ENCODE results near the gene TTN.
A peak's percentile ranks its signal among the peaks of the same experiment; 100 is the strongest.

TTN gene

DNA sequence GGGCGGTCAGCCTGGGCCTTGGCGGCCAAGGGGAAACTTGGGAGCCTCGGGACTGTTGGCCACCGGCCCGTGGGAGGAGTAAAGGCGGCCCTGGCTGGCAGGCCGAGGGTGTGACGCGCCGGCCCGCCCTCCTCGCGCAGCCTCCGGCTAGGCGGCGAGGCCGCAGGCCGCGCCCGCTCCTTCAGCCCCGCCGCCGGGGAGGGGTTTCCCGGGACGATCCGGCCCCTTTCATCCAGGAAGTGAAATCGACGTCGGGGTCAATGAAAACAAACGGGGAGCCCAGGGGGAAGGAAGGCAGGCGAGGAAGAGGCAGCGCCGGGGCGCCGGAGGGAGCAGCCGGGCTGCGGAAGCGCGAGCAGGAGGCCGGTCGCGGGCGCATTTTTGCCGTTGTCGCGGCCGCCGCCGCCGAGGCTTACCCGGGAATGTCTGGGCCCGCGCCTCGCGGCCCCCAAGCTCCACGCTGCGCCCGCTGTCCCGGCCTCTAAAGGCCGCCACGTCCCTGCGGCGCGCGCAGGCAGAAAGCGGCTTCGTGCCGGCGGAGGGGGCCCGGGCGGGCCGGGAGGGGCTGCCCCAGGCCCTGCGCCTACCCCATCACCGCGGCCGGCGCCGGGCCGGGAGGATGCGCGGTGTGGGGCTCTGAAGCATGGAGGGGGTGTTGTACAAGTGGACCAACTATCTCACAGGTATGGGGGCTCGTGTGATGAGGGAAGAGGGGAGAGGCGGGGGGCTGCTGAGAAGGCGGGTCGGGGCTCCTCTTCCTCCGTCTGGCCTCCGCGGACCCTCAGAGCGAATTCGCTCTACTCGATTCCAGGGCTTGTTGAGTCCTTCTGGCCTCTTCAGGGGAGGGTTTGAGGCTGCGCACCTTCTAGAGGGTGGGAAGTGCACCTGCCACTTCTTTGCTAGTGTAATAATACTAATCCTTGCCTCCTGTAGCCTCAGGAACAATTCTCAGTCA is 326.7 kb downstream of the TTN start, which contains the start of gene PLEKHA3:
Gene PLEKHA3 (plus strand): TSS at position 231 of the 955 bp plus-strand sequence. CDS start 413 bp downstream, at position 644.
- peak; percentile 94 for DNase-seq

DNA sequence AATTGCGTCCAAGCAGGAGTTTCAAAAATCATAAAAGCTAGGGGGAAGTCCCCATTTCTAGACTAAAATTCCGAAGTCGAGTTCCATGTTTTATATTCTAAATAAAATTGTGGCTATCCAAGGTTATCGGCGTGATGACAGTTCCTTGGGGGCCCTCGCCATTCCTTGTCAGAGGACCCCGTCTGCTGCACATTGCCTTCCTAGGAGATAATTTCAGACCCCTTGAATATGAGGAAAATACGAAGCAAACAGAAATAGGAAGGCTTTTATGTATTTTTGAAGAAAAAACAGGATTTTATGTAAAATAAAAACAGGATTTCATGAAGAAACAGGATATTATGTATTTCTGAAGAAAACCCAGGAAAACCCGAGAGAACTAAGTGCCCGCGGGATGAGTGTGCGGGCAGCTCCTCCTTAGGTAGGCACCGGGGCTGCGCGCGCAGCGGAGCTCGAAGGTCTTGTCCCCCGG is 327.4 kb downstream of the TTN start:
- no peak for DNase-seq

DNA sequence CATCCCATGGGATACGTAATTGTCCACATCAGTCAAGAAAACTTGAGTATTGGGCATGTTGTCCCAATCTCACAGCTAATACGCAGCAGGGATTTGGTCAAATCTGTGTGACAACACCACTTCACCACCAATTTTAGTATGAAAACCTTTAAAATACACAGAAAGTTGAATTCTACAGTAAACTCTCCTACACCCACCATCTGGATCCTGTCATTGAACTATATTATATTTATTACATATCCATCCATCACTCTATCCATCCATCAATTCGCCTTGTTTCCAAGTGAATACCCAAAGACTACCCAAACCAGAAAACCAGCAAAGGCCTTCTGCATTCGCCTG is 328.0 kb downstream of the TTN start:
- no peak for DNase-seq

DNA sequence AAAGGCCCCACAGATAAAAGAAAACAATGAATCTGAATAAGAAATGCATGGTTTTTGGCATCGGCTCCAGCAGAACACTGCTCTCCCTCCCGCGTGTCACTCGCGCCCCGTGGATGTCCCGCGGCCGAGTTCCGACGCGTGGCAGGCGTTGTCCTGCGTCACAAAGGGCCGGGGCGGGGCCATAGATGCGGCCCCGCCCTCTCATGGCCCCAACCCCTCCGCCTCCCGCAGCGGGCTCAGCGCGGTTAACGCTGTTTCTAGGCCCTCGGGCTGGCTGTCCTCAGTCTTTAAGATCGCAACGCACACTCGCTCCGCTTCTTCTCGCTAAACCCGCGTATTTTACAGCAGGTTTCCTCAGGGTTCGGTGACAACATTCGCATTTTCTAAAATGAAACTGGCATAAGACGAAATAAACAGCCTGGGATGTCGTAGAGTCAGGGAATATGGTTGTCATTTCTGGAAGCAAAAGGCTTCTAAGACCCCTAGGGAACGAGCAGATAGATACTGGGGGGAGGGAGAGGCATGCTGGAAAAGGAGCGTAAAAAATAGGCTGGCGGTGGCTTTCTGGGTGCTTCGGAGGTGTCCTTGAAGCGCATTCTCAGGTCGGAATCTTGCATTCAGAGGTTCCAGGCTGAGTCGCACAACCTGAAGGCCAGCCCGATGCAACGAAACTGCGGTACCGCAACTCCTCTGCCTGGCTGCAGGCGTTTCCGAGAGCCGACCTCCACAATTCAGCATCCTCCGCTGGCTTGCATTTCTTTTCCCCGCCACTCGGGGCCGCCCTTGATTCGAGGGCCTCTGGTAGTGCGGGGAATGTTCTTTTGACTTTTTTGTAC is 328.6 kb downstream of the TTN start, which contains the start of gene FKBP7:
Gene FKBP7 (minus strand): TSS at position 162 of the 836 bp plus-strand sequence. CDS start 101 bp downstream, at position 61.
- DNase-seq: peak; percentile 89

DNA sequence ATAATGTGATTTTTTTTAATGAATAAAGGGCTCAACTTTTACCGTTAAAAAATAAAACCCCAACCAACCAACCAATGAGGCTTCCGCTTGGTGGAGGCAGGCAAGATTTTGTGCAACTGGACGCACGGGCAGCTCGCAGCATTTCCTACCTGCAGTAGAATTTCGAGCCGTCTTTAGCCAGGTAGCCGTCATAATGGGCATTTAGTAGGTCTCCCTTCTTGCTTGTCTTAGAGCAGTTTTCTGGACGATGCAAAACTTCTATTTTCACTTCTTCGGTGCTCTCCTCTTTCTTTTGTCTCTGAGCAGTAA is 329.1 kb downstream of the TTN start:
- peak; percentile 54 for DNase-seq

DNA sequence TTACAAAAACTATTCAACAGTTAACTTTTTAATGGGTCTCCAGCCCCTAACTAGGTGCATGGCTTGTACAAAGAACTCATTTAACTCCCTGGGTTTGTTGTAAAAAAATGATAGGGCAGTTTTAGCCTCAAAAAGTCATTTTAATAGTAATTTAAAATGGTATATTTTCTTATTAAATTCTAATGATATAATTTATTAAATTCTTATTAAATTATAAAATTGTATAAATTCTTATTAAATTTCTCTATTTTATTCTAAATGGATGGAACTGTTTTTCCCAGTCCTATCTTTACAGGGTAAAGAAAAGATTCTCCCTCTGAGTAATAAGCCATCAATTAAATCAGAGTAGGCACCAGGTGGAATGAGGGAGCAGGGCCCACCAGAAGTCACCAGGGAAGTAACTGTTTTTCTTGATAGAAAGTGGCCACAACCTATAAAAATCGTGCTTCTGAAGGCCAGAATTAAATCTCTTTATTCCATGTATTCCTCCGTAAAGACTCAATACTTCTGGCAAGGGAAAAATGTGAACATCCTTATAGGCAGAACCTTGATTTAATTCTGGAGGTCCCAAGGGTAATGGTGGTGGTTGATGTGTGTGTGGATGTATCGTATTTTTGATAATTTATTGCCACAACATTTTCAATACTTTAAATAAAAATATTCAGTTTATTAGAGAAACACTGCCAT is 329.6 kb downstream of the TTN start:
- peak; percentile 46 for DNase-seq

DNA sequence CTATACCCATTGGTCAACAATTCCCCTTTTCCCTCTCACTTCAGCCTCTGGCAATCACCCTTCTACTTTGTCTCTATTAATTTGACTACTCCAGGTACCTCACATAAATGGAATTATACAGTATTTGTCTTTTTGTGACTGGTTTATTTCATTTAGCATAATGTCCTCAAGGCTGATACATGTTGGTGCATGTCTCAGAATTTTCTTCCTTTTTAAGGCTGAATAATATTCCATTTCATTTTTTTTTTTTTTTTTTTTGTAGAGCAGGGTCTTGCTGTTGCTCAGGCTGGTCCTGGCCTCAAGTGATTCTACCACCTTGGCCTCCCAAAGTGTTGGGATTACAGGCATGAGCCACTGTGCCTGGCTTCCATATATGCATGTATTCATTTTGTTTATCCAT is 330.7 kb downstream of the TTN start:
- DNase-seq: no peak

Data from NCI-H69 (cell line).